ENCODE results near the gene ADGRF4.

DNA sequence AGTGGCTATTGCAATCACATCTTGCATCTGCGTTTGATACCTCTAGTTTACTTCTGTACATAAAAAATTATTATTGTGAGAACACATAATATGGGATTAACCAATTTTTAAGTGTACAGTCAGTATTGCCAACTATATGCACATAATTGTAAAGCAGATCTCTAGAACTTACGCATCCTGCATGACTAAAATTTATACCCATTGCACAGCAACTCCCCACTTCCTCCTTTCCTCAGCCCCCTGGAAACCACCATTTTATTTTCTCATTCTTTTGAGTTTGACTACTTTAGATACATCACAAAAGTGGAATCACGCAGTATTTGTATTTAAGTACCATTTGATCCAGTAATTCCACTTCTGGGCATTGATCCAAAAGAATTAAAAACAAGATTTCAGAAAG lies 64.1 kb downstream of the ADGRF4 start:
- TF ChIP-seq, protein P1, sequence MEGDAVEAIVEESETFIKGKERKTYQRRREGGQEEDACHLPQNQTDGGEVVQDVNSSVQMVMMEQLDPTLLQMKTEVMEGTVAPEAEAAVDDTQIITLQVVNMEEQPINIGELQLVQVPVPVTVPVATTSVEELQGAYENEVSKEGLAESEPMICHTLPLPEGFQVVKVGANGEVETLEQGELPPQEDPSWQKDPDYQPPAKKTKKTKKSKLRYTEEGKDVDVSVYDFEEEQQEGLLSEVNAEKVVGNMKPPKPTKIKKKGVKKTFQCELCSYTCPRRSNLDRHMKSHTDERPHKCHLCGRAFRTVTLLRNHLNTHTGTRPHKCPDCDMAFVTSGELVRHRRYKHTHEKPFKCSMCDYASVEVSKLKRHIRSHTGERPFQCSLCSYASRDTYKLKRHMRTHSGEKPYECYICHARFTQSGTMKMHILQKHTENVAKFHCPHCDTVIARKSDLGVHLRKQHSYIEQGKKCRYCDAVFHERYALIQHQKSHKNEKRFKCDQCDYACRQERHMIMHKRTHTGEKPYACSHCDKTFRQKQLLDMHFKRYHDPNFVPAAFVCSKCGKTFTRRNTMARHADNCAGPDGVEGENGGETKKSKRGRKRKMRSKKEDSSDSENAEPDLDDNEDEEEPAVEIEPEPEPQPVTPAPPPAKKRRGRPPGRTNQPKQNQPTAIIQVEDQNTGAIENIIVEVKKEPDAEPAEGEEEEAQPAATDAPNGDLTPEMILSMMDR (IDR thresholded peaks at IDR 0.05), result no peak
- no peak for TF ChIP-seq POLR2A (IDR thresholded peaks at IDR 0.05)
